K562 (cell line): ENCODE measurements around the gene NUP214. TPM values are rescaled to one million over a fixed set of nuclear protein-coding genes. Genes with fewer than 3 reads are reported as not detected.
A peak's percentile ranks its signal among the peaks of the same experiment; 100 is the strongest.

Experiments used
- ATAC-seq: fragments of 200-7000 bp; cut with Tn5 transposase; 3 replicates; pipeline ENCODE4 v1.9.1; 2020; ENCODE audit warnings: moderate library complexity
- BruUV-seq: library from RNA; stranded (reverse); fragments of 400-500 nt; replicated peaks from 2 replicates; lab custom pipeline; 2021; lab: Mats Ljungman, UMichigan
- CTCF ChIA-PET: fragments of 300-600 bp; formaldehyde crosslinking; extraction: SDS; loops from one replicate; lab custom pipeline; 2021; ENCODE audit warnings: low intra/inter-chr PET ratio; lab: Yijun Ruan, JAX
- POLR2A ChIA-PET: fragments of 300-600, 350-650 bp; sonication (Branson Sonifier 250); formaldehyde crosslinking; extraction: SDS; loops from one replicate; lab custom pipeline; 2021; ENCODE audit warnings: antibody characterized with exemption, inconsistent platforms; lab: Yijun Ruan, JAX
- DNase-seq, 4 experiments: peaks; one replicate each; pipeline versions ENCODE4 v3.0.0 to v3.0.0-alpha.2; 2011 to 2018; ENCODE audit warnings: low spot score in 3 of 4, mixed read lengths in 3 of 4; ENCODE audit errors: extremely low read depth in 1 of 4
- FAIRE-seq: peaks from 2 replicates; lab custom pipeline; 2011; peaks lifted over from hg19 to GRCh38; lab: Jason Lieb, UNC
- H2AFZ ChIP-seq: 2 replicates; pipeline ENCODE4 v1.6.0; 2011; ENCODE audit warnings: low read depth, low read length, control low read depth, inconsistent platforms
- H3K27ac ChIP-seq: fragments of 200-600 bp; 3 replicates; pipeline ENCODE4 v1.8.0; 2011; ENCODE audit warnings: low read depth, mild to moderate bottlenecking, control low read depth, inconsistent platforms, low read length, moderate library complexity, mixed read lengths; ENCODE audit errors: extremely low read depth
- H3K27me3 ChIP-seq, 2 experiments: fragments of 300-600 bp in 1 of 2; 2 replicates in 1 of 2; 3 replicates in 1 of 2; pipeline versions ENCODE4 v1.6.0 to v1.8.0; 2011; ENCODE audit warnings: inconsistent platforms in 2 of 2, low read length in 2 of 2, mild to moderate bottlenecking in 1 of 2, mixed read lengths in 1 of 2, moderate library complexity in 1 of 2; ENCODE audit not compliant: control insufficient read depth in 2 of 2, insufficient read depth in 2 of 2
- H3K36me3 ChIP-seq: fragments of 300-600 bp; 3 replicates; pipeline ENCODE4 v1.8.0; 2011; ENCODE audit warnings: mild to moderate bottlenecking, low read length, inconsistent platforms; ENCODE audit not compliant: control insufficient read depth, insufficient read depth
- H3K4me1 ChIP-seq, 2 experiments: fragments of 200-600 bp in 1 of 2; replicated peaks in 1 of 2; 2 replicates in 1 of 2; 3 replicates in 1 of 2; pipeline versions ENCODE4 v1.5.1 to v1.8.0; 2011; ENCODE audit warnings: inconsistent platforms in 2 of 2, low read length in 2 of 2, mild to moderate bottlenecking in 1 of 2, mixed read lengths in 1 of 2, moderate library complexity in 1 of 2; ENCODE audit not compliant: control insufficient read depth in 2 of 2, insufficient read depth in 2 of 2
- H3K4me2 ChIP-seq: 2 replicates; pipeline ENCODE4 v1.6.1; 2011; ENCODE audit warnings: low read length, control low read depth, inconsistent platforms, mixed read lengths; ENCODE audit not compliant: insufficient read depth
- H3K4me3 ChIP-seq: fragments of 200-600 bp; sonication (generic), shearing (Covaris generic); 2 replicates; pipeline ENCODE4 v1.5.1; 2016; ENCODE audit warnings: control low read depth, inconsistent platforms
- H3K79me2 ChIP-seq: fragments of 200-600 bp; 3 replicates; pipeline ENCODE4 v1.8.0; 2011; ENCODE audit warnings: low read length, inconsistent platforms; ENCODE audit not compliant: control insufficient read depth, insufficient read depth
- H3K9ac ChIP-seq, 2 experiments: 2 replicates each; pipeline versions ENCODE4 v1.6.0 to v1.6.1; 2011; ENCODE audit warnings: low read depth in 2 of 2, low read length in 2 of 2, control low read depth in 1 of 2, inconsistent platforms in 1 of 2, mild to moderate bottlenecking in 1 of 2, mixed read lengths in 1 of 2; ENCODE audit not compliant: insufficient read depth in 1 of 2
- H3K9me1 ChIP-seq: one replicate; pipeline ENCODE4 v1.6.0; 2011; ENCODE audit warnings: inconsistent platforms, mild to moderate bottlenecking, low read length, moderate library complexity; ENCODE audit not compliant: control insufficient read depth, insufficient read depth
- H3K9me3 ChIP-seq: replicated peaks from 2 replicates; pipeline ENCODE4 v1.5.1; 2011; ENCODE audit warnings: low read depth, low read length, inconsistent platforms; ENCODE audit not compliant: control insufficient read depth, insufficient read depth
- H4K20me1 ChIP-seq: replicated peaks from 2 replicates; pipeline ENCODE4 v1.6.1; 2011; ENCODE audit warnings: low read length, inconsistent platforms, mixed read lengths; ENCODE audit not compliant: control insufficient read depth, insufficient read depth
- SRSF3 ChIP-seq: fragments of 200-400 bp; formaldehyde crosslinking; IDR thresholded peaks from 2 replicates; pipeline ENCODE4 v1.6.1; 2016; ENCODE audit warnings: mild to moderate bottlenecking, low read length, moderate library complexity; ENCODE audit not compliant: insufficient read depth
- WGBS: fragments of 100-300 bp; shearing (Covaris generic); methylation state at CpG from one replicate; pipeline ENCODE4 v1.1.6; 2016; ENCODE audit warnings: low coverage, mixed read lengths; ENCODE audit not compliant: insufficient coverage; ENCODE audit errors: missing lambda C conversion rate; 5-methylcytosine and 5-hydroxymethylcytosine counted together
- in situ Hi-C: fragments of 300-500 bp; cut with MboI; formaldehyde crosslinking; loops from 4 replicates; pipeline ENCODE4 v1.15.0; 2018; ENCODE audit warnings: inconsistent platforms, mixed read lengths
- intact Hi-C: fragments of 100-400 bp; cut with micrococcal nuclease; formaldehyde crosslinking; loops from 2 replicates; pipeline ENCODE4 v1.14.2; 2022
- polyA plus RNA-seq, 8 experiments: library from polyadenylated mRNA; depleted of rRNA in 4 of 8; stranded (reverse) in 5 of 8; unstranded in 3 of 8; fragments of >200 nt; fragmentation: Nextera tagmentation in 2 of 8; fragmentation: Illumina TruSeq in 1 of 8; extraction: Ambion mirVana in 2 of 8; extraction: Trizol in 1 of 8; gene quantifications; 2 replicates each; pipeline versions ENCODE4 v1.2.1 to v1.2.3, GENCODE V29; 2011 to 2014; ENCODE audit warnings: inconsistent platforms in 1 of 8, missing spikeins in 1 of 8
- total RNA-seq, 7 experiments: library from RNA; depleted of rRNA in 6 of 7; stranded (reverse); fragments of >200 nt in 6 of 7; fragmentation: Illumina TruSeq in 2 of 7; extraction: Trizol in 2 of 7; gene quantifications; 2 replicates each; pipeline versions ENCODE4 v1.2.1 to v1.2.3, GENCODE V29; 2011 to 2021; ENCODE audit warnings: low replicate concordance in 1 of 7
- TF ChIP-seq, protein P1 (sequence below): sonication (generic); formaldehyde crosslinking; IDR thresholded peaks from 2 replicates; pipeline ENCODE4 v1.8.1; 2023; ENCODE audit warnings: mild to moderate bottlenecking, missing genetic modification reagents

Gene NUP214
- total and polyA plus RNA-seq, 9 of the 15 experiments (the other 6 are each of a cell fraction or from before 2014, with no cell fraction given) = 56.9 to 332 (median 97.1) TPM

DNA sequence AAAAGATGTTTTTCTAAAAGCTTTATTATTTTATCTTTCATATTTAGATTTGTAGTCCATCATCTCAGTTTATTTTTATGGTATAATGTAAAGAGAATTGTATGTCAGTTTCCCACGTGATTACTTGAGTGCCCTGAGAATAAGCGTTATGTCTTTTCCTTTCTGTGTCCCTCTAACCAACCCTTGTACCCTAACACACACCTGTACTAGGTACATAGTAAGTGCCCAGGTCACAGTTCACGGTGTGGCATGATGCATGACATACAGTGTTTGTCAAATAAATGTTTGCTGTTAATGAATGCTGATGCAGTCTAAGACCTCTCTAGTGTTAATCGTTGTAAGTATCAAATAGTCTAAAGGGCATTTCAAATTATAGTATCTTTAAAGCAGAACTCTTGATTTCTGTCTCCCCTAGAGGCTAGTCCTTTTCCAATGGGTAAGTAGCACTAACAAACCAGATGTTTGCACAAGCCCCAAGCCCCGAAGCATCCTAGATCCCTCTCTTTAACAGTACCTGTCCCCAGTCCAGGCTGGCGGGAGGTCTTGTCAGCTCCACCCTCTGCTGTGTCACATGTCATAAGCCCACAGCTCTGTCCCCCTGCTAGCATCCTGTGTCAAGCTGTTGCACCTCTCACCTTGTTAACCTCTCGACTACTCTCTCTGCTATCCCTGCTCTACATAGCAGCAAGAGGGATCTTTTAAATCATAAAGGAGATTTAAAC lies 23.7 kb downstream of the NUP214 start:
- peaks cover 99% of the 10 kb centered on the region for H3K36me3 ChIP-seq
- H3K27ac ChIP-seq = no peak overlapping the region; the same call in 2 of the 3 replicates
- H3K9ac ChIP-seq = no peak overlapping the region
- intact Hi-C loops = no loop called here
- POLR2A ChIA-PET = interaction anchor here (1.3 to 22.5 kb wide), 7 partner anchors 5 to 86 kb away, joined by 3 to 583 read pairs (median 228); partner anchors contain the start of gene NUP214
- no peaks in the 10 kb centered on the region for H3K4me1 ChIP-seq
- no peak overlapping the region for H3K4me2 ChIP-seq
- WGBS = 91% methylated on average over 7 of the region's 7 CpGs
- H4K20me1 ChIP-seq = peaks cover 8% of the 10 kb centered on the region; the same call in 1 of the 2 replicates
- TF ChIP-seq, protein P1, sequence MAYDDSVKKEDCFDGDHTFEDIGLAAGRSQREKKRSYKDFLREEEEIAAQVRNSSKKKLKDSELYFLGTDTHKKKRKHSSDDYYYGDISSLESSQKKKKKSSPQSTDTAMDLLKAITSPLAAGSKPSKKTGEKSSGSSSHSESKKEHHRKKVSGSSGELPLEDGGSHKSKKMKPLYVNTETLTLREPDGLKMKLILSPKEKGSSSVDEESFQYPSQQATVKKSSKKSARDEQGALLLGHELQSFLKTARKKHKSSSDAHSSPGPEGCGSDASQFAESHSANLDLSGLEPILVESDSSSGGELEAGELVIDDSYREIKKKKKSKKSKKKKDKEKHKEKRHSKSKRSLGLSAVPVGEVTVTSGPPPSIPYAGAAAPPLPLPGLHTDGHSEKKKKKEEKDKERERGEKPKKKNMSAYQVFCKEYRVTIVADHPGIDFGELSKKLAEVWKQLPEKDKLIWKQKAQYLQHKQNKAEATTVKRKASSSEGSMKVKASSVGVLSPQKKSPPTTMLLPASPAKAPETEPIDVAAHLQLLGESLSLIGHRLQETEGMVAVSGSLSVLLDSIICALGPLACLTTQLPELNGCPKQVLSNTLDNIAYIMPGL = peak; percentile 43; the same call in 1 of the 2 replicates
- no peak for TF ChIP-seq SRSF3
- TF ChIP-seq, all 486 proteins: peak for 1
- no peaks in the 10 kb centered on the region for H3K9me1 ChIP-seq
- no peaks in the 10 kb centered on the region for H3K27me3 ChIP-seq
- peak in 3 of 4 experiments; percentile 67 to 82 (median 81) for DNase-seq
- H2AFZ ChIP-seq = no peak overlapping the region
- no TSS peak for BruUV-seq
- H3K4me3 ChIP-seq = no peak overlapping the region
- no peaks in the 10 kb centered on the region for H3K9me3 ChIP-seq
- 0 out of 3 replicates have a peak, but pooled peaks cover 2% of the 10 kb centered on the region for H3K79me2 ChIP-seq
- FAIRE-seq = no peak
- peak; percentile 14 for ATAC-seq
- CTCF ChIA-PET = no interaction called here
- in situ Hi-C loops = no loop called here
